ENCODE measurements around the gene ASTN2.

- TF ChIP-seq POLR2AphosphoS5 (IDR thresholded peaks at IDR 0.05; ENCODE audit: low read depth, low read length) (no peak), TAF1 (IDR thresholded peaks at IDR 0.05; ENCODE audit: borderline replicate concordance, insufficient read depth, low read length) (no peak), FOXP2 (optimal IDR thresholded peaks at IDR 0.05; ENCODE audit: borderline replicate concordance, extremely low read depth, extremely low read length, insufficient read depth) (no peak)
These were observed 859.7 kb downstream of the ASTN2 start for GRCh38 chr9:116555119-116555518.

All from PFSK-1 (cell line).